Measurements from ENCODE around the gene DNAH3. TPM values are rescaled to one million over a fixed set of nuclear protein-coding genes. Genes with fewer than 3 reads are reported as not detected.

The DNAH3 gene
- total RNA-seq, 1 experiment from 2014 or later: 0.15 TPM

DNA sequence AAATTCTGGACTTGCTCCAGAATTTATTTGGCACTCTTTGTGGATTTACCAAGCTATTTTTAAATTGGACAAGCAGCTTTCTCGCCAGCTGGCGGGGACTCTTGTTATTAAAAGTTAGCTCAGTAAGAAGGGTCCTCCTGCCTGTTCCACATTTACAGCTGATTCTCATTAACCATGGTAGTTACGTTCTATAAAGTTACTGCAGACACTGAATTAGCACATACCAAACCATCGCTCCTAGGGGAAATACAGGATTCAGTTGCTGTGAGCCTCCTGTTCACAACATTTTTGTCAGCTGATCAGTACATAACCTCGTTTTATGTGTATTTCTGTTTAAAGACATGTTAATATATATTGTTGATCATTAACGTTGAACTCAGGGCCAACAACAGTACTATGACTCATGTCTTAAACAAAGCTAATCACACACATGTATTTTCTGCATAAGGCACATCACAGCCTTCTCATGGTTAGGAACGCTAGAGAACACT, 12.1 kb upstream of the DNAH3 start:
- no TSS peak for BruUV-seq (replicated peaks)
- ChIA-PET RAD21 (ENCODE audit: low non-redundant PET in 1 of 2, low total read pairs in 2 of 2, uncharacterized antibody in 2 of 2, unreplicated experiment in 2 of 2) (no interaction called here), POLR2A (no interaction called here), CTCF (interaction anchor here (0.6 to 1.4 kb wide), 2 partner anchors 14 to 26 kb away, joined by 3 to 4 read pairs; no protein-coding TSS in a partner anchor)
- H3K9ac ChIP-seq (ENCODE audit: low read length): no peak overlapping the region
- no peak for TF ChIP-seq SRF (IDR thresholded peaks at IDR 0.05; ENCODE audit: low read depth)
- no peak for TF ChIP-seq ELF1 (IDR thresholded peaks at IDR 0.05; ENCODE audit: borderline replicate concordance, low read depth)
- no peak for TF ChIP-seq CBX3 (IDR thresholded peaks at IDR 0.05; ENCODE audit: low read depth)
- TF ChIP-seq EZH2 (IDR thresholded peaks at IDR 0.05): no peak
- TF ChIP-seq, protein P1, sequence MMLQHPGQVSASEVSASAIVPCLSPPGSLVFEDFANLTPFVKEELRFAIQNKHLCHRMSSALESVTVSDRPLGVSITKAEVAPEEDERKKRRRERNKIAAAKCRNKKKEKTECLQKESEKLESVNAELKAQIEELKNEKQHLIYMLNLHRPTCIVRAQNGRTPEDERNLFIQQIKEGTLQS (IDR thresholded peaks at IDR 0.05): no peak
- TF ChIP-seq ZNF274 (IDR thresholded peaks at IDR 0.05; ENCODE audit: low read depth, low read length): no peak
- TF ChIP-seq EGR1 (IDR thresholded peaks at IDR 0.05; ENCODE audit: low read depth): no peak
- no peak for TF ChIP-seq YY1 (IDR thresholded peaks at IDR 0.05; ENCODE audit: extremely low read depth, insufficient replicate concordance, low read depth, low read length)
- H3K79me2 ChIP-seq (ENCODE audit: insufficient read depth, low read length): peaks cover 10% of the 10 kb centered on the region; the same call in 1 of the 2 replicates
- H2AFZ ChIP-seq (ENCODE audit: low read depth, low read length, poor library complexity, severe bottlenecking): no peak overlapping the region
- no peaks in the 10 kb centered on the region for H3K9me3 ChIP-seq (ENCODE audit: control insufficient read depth in 1 of 2, insufficient read depth in 1 of 2, low read depth in 1 of 2, low read length in 2 of 2)
- H3K4me3 ChIP-seq (replicated peaks in 1 of 2; ENCODE audit: low read depth in 1 of 2, low read length in 2 of 2): no peak overlapping the region
- ATAC-seq (no peak), DNase-seq (ENCODE audit: low read depth, low spot score) (no peak)
- no peaks in the 10 kb centered on the region for H4K20me1 ChIP-seq (ENCODE audit: insufficient read depth)
- H3K9me2 ChIP-seq (ENCODE audit: insufficient read depth): no peaks in the 10 kb centered on the region
- intact Hi-C loops (cut with micrococcal nuclease): no loop called here
- peaks cover 10 to 24% of the 10 kb centered on the region in 2 experiments for H3K4me1 ChIP-seq (ENCODE audit: control insufficient read depth in 1 of 2, insufficient read depth in 2 of 2, low read length in 2 of 2)
- H3K4me2 ChIP-seq (ENCODE audit: low read length): no peak overlapping the region
- H3K36me3 ChIP-seq (ENCODE audit: control insufficient read depth in 1 of 2, insufficient read depth in 2 of 2, low read length in 2 of 2): peaks cover 19 to 21% of the 10 kb centered on the region in 2 experiments
- no peak overlapping the region for H3K27ac ChIP-seq (ENCODE audit: low read depth, low read length)
- no peaks in the 10 kb centered on the region for H3K27me3 ChIP-seq (ENCODE audit: insufficient read depth, low read length)

DNA sequence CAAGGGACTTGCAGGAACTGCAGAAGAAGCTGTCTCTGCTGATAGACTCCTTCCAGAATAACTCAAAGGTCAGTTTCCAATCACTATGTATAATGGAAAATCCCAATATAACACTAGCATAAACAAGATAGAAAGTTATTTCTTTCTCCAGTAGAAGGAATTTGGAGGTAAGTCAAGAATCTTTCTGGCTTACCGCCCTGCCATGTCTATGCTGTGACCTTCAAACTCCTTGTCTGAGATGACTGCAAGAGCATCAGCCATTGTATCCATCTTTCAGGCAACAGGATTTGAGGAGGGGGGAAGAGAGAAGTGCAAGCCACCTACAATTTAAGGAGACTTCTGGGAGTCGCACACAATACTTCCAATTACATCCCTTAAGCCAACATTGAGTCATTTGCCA, 10.6 kb upstream of the DNAH3 start:
- ATAC-seq (no peak), DNase-seq (ENCODE audit: low read depth, low spot score) (no peak)
- Histone ChIP-seq H3K27ac (ENCODE audit: low read depth, low read length) (no peak overlapping the region), H3K9me2 (ENCODE audit: insufficient read depth) (no peaks in the 10 kb centered on the region), H3K9ac (ENCODE audit: low read length) (no peak overlapping the region), H3K27me3 (ENCODE audit: insufficient read depth, low read length) (no peaks in the 10 kb centered on the region), H3K36me3 (ENCODE audit: control insufficient read depth in 1 of 2, insufficient read depth in 2 of 2, low read length in 2 of 2) (peaks cover 16 to 19% of the 10 kb centered on the region in 2 experiments), H3K4me3 (replicated peaks in 1 of 2; ENCODE audit: low read depth in 1 of 2, low read length in 2 of 2) (no peak overlapping the region), H3K4me2 (ENCODE audit: low read length) (no peak overlapping the region), H3K4me1 (ENCODE audit: control insufficient read depth in 1 of 2, insufficient read depth in 2 of 2, low read length in 2 of 2) (peaks cover 15 to 27% of the 10 kb centered on the region in 2 experiments), H3K9me3 (ENCODE audit: control insufficient read depth in 1 of 2, insufficient read depth in 1 of 2, low read depth in 1 of 2, low read length in 2 of 2) (no peaks in the 10 kb centered on the region), H3K79me2 (ENCODE audit: insufficient read depth, low read length) (peaks cover 10% of the 10 kb centered on the region; the same call in 1 of the 2 replicates), H2AFZ (ENCODE audit: low read depth, low read length, poor library complexity, severe bottlenecking) (no peak overlapping the region), H4K20me1 (ENCODE audit: insufficient read depth) (no peaks in the 10 kb centered on the region)
- POLR2A ChIA-PET: no interaction called here
- intact Hi-C loops (cut with micrococcal nuclease): no loop called here
- CTCF ChIA-PET: interaction anchor here (4.9 kb wide), 1 partner anchor 140 kb away, joined by 60 read pairs; no protein-coding TSS in a partner anchor
- no TSS peak for BruUV-seq (replicated peaks)
- RAD21 ChIA-PET (ENCODE audit: low non-redundant PET in 1 of 2, low total read pairs in 2 of 2, uncharacterized antibody in 2 of 2, unreplicated experiment in 2 of 2): no interaction called here
- TF ChIP-seq, protein P2, sequence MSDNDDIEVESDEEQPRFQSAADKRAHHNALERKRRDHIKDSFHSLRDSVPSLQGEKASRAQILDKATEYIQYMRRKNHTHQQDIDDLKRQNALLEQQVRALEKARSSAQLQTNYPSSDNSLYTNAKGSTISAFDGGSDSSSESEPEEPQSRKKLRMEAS (IDR thresholded peaks at IDR 0.05): no peak
- TF ChIP-seq YY1 (IDR thresholded peaks at IDR 0.05; ENCODE audit: extremely low read depth, insufficient replicate concordance, low read depth, low read length) (no peak), POLR2A (IDR thresholded peaks at IDR 0.05; ENCODE audit: borderline replicate concordance, extremely low read depth, insufficient read depth, insufficient read length) (no peak), ZNF274 (IDR thresholded peaks at IDR 0.05; ENCODE audit: low read depth, low read length) (no peak), FOSL1 (IDR thresholded peaks at IDR 0.05; ENCODE audit: low read depth) (no peak), RAD21 (IDR thresholded peaks at IDR 0.05; ENCODE audit: low read depth) (no peak), EZH2phosphoT487 (IDR thresholded peaks at IDR 0.05; ENCODE audit: borderline replicate concordance) (no peak)
